ENCODE data around the gene ADAMTSL3.

The ADAMTSL3 gene

DNA sequence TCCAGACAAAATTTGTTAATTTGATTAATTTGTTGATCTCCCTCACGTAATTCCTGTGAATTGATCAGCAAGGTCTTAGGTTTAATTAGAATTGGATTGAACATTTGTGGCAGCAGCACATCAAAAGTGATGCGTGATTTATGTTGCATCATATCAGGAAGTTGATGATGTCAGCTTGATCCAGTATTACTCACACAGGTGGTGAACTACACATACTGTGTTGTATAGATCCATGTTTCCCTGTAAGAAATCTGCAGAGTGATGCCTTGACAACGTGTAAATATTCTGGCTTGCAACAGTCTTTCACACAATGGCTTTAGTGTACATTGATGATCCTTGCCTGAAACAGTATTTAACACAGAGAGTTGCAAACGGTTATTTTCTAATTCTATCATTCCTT, 200.4 kb downstream of the ADAMTSL3 start:
- Histone ChIP-seq H3K4me1 (ENCODE audit: control insufficient read depth, low read length) (no peaks in the 10 kb centered on the region), H4K20me1 (ENCODE audit: control insufficient read depth, insufficient read depth, low read depth, low read length) (no peaks in the 10 kb centered on the region), H3K9me2 (replicated peaks; ENCODE audit: control insufficient read depth, low read length) (no peaks in the 10 kb centered on the region), H3K79me2 (ENCODE audit: control insufficient read depth, low read length) (no peaks in the 10 kb centered on the region), H3K4me2 (ENCODE audit: low read length) (no peak overlapping the region), H3K9me3 (ENCODE audit: control insufficient read depth, insufficient read depth, low read length) (no peaks in the 10 kb centered on the region), H3K27ac (ENCODE audit: low read depth, low read length) (no peak overlapping the region), H3K36me3 (ENCODE audit: control insufficient read depth, low read length) (no peaks in the 10 kb centered on the region), H3F3A (ENCODE audit: control insufficient read depth, insufficient read depth) (no peaks in the 10 kb centered on the region), H3K4me3 (ENCODE audit: low read length) (no peak overlapping the region), H3K27me3 (ENCODE audit: control insufficient read depth, low read length) (no peaks in the 10 kb centered on the region)
- TF ChIP-seq, protein P1, sequence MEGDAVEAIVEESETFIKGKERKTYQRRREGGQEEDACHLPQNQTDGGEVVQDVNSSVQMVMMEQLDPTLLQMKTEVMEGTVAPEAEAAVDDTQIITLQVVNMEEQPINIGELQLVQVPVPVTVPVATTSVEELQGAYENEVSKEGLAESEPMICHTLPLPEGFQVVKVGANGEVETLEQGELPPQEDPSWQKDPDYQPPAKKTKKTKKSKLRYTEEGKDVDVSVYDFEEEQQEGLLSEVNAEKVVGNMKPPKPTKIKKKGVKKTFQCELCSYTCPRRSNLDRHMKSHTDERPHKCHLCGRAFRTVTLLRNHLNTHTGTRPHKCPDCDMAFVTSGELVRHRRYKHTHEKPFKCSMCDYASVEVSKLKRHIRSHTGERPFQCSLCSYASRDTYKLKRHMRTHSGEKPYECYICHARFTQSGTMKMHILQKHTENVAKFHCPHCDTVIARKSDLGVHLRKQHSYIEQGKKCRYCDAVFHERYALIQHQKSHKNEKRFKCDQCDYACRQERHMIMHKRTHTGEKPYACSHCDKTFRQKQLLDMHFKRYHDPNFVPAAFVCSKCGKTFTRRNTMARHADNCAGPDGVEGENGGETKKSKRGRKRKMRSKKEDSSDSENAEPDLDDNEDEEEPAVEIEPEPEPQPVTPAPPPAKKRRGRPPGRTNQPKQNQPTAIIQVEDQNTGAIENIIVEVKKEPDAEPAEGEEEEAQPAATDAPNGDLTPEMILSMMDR (IDR thresholded peaks at IDR 0.05; ENCODE audit: low read depth, low read length, poor library complexity, severe bottlenecking), result no peak
- TF ChIP-seq EZH2phosphoT487 (IDR thresholded peaks at IDR 0.05; ENCODE audit: borderline replicate concordance, low read length), result no peak

DNA sequence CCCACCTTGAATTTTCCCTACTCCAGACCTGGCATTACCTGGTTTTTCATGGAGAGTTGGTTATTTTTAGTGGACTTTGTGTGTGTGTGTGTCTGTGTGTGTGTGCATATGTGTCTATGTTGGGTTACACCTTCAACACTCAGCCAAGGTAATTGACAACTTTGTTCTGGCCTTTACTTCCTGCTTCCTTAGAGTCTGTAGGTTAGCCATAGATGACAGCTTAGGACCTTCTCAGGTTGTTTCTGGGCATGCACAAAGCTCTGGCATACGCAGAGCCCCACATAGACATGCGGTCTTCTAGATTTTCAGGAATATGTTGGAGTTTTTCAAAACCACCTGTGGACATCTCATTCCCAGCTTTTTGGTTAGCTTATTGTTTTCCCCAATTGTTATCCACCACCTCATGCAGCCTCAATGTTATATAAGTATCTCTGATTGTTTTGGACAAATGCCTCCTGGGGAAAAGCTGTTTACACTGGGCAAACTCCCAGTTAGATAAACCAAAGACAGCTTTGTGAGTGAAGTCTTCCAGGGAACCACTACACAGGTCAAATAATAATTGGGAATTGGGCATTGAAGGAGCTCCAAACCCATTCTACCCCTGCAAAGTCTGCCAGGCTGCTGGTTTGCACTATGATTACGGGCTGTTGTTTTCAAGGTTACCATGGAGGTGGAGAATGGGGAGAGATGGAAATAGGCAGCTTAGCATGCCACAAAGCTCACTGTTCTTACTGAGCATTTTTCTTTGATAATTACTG, 201.2 kb downstream of the ADAMTSL3 start:
- Histone ChIP-seq H3F3A (ENCODE audit: control insufficient read depth, insufficient read depth) (no peaks in the 10 kb centered on the region), H3K9me2 (replicated peaks; ENCODE audit: control insufficient read depth, low read length) (no peaks in the 10 kb centered on the region), H3K4me2 (ENCODE audit: low read length) (no peak overlapping the region), H3K27me3 (ENCODE audit: control insufficient read depth, low read length) (no peaks in the 10 kb centered on the region), H3K4me3 (ENCODE audit: low read length) (no peak overlapping the region), H3K27ac (ENCODE audit: low read depth, low read length) (no peak overlapping the region), H3K36me3 (ENCODE audit: control insufficient read depth, low read length) (no peaks in the 10 kb centered on the region), H3K9me3 (ENCODE audit: control insufficient read depth, insufficient read depth, low read length) (no peaks in the 10 kb centered on the region), H3K79me2 (ENCODE audit: control insufficient read depth, low read length) (no peaks in the 10 kb centered on the region), H3K4me1 (ENCODE audit: control insufficient read depth, low read length) (no peaks in the 10 kb centered on the region), H4K20me1 (ENCODE audit: control insufficient read depth, insufficient read depth, low read depth, low read length) (no peaks in the 10 kb centered on the region)
- TF ChIP-seq, protein P1 (IDR thresholded peaks at IDR 0.05; ENCODE audit: low read depth, low read length, poor library complexity, severe bottlenecking), result no peak
- TF ChIP-seq EZH2phosphoT487 (IDR thresholded peaks at IDR 0.05; ENCODE audit: borderline replicate concordance, low read length), result no peak

DNA sequence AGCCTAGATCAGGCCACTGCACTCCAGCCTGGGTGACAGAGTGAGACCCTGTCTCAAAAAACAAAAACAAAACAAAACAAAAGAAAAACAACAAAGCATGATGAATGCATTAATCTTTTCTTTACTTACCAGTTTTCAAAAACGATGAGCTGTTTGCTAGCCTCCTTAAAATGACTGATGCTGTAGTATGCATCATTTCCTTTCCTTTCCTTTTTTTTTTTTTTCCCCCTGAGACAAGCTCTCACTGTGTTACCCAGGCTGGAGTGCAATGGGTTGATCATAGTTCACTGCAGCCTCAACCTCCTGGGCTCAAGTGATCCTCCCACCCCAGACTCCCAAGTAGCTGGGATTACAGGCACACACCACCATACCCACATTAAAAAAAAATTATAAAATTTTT, 202.0 kb downstream of the ADAMTSL3 start:
- Histone ChIP-seq H3K36me3 (ENCODE audit: control insufficient read depth, low read length) (no peaks in the 10 kb centered on the region), H3K9me3 (ENCODE audit: control insufficient read depth, insufficient read depth, low read length) (no peaks in the 10 kb centered on the region), H3K79me2 (ENCODE audit: control insufficient read depth, low read length) (no peaks in the 10 kb centered on the region), H3K9me2 (replicated peaks; ENCODE audit: control insufficient read depth, low read length) (no peaks in the 10 kb centered on the region), H3K27me3 (ENCODE audit: control insufficient read depth, low read length) (no peaks in the 10 kb centered on the region), H3K4me3 (ENCODE audit: low read length) (no peak overlapping the region), H3K27ac (ENCODE audit: low read depth, low read length) (no peak overlapping the region), H3K4me1 (ENCODE audit: control insufficient read depth, low read length) (no peaks in the 10 kb centered on the region), H3F3A (ENCODE audit: control insufficient read depth, insufficient read depth) (no peaks in the 10 kb centered on the region), H4K20me1 (ENCODE audit: control insufficient read depth, insufficient read depth, low read depth, low read length) (no peaks in the 10 kb centered on the region), H3K4me2 (ENCODE audit: low read length) (no peak overlapping the region)
- TF ChIP-seq, protein P1 (IDR thresholded peaks at IDR 0.05; ENCODE audit: low read depth, low read length, poor library complexity, severe bottlenecking), result no peak
- TF ChIP-seq EZH2phosphoT487 (IDR thresholded peaks at IDR 0.05; ENCODE audit: borderline replicate concordance, low read length), result no peak
